NT2/D1 (cell line): ENCODE results near the gene NTN1.

Experiments used
- SUZ12 ChIP-seq: IDR thresholded peaks from 2 replicates; pipeline ENCODE4 v1.6.1; 2011; ENCODE audit not compliant: insufficient read length, insufficient read depth; ENCODE audit errors: extremely low read depth
- ZNF274 ChIP-seq: IDR thresholded peaks from 2 replicates; pipeline ENCODE4 v1.6.1; 2011; ENCODE audit warnings: mild to moderate bottlenecking, low read depth, low read length

- no peak for TF ChIP-seq ZNF274
- no peak for TF ChIP-seq SUZ12
These were observed 129.3 kb downstream of the NTN1 start for GRCh38 chr17:9150446-9151090.
